Right renal pelvis (tissue), 4 donors: ENCODE measurements around the gene TRIP4. TPM values are rescaled to one million over a fixed set of nuclear protein-coding genes. Genes with fewer than 3 reads are reported as not detected.
A peak's percentile ranks its signal among the peaks of the same experiment; 100 is the strongest.
"Not testable (repeated sequence)": the region's sequence is repeated elsewhere in the genome, so short reads cannot be mapped to it uniquely, and the experiment has no call there.

Experiments
- DNase-seq, 4 donors: peaks; one replicate each; pipeline ENCODE4 v3.0.0-alpha.2; 2013; ENCODE audit warnings: low read depth in 4 of 4, low spot score in 3 of 4, missing footprints in 1 of 4
- polyA plus RNA-seq, 4 donors: library from polyadenylated mRNA; unstranded; fragments of 120-200 nt; gene quantifications; one replicate each; pipeline ENCODE4 v1.2.1, GENCODE V29; 2013; ENCODE audit not compliant: insufficient read length in 4 of 4

The TRIP4 gene
- polyA plus RNA-seq, 4 donors = 38.8 to 47.6 (median 43.0) TPM

- not testable (repeated sequence) for DNase-seq
Measured at GRCh38 chr15:64380130-64380870, 7.3 kb upstream of the TRIP4 start.

DNA sequence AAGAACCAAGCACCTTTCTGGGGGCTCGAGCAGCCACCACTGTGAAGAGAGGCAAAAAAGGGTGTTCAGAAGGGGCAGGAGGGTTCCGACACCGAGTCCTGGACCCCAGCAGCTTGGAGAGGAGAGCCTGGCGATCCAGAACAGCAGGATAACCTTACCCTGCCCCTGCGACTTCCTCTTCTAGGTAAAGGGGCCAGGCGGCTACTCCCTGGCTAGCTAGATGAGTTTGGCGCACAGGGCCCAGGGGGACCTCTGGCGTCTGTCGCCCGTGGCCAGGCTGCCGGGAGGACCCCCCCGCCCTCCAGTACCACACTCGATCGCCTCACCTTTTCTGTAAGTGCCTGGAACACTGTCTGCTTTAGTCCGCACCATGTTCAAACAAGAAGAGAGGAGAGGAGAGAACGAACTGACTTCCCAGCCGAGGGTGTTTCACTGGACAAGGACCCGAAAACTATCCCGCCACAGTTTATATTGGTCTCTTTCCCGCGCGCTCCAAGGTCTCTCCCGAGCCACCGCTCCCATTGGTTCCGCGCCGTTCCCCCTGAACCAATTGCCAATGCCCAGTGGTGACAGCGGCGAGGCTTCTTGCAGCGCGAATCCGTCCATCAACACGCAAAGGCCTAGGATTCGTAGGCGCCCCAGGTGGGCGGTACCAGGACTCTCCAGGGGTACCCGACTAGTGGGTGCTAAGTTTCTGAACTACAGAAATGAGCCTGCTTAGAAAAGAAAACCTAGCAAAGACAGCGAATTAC lies 6.5 kb upstream of the TRIP4 start, which contains the start of gene PCLAF:
TSS of gene PCLAF (minus strand) at position 442 of the 752 bp plus-strand sequence. CDS start at position 372, 70 bp downstream.
- DNase-seq = peak; percentile 84 to 93 (median 90)

- DNase-seq = no peak
Measured at GRCh38 chr15:64383760-64384159, 3.9 kb upstream of the TRIP4 start.

DNA sequence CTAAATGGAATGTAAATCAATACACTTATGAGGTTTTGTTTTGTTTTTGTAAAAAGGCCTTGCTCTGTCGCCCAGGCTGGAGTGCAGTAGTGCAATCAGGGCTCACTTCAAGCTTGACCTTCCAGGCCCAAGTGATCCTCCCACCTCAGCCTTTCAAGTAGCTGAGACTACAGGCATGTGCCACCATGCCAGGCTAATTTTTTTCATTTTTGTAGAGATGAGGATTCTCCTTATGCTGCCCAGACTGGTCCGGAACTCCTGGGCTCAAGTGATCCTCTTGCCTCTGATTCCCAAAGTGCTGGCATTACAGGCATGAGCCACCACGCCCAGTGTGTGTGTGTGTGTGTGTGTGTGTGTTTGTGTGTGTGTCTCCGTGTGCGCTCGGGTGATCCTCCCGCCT lies 1.3 kb upstream of the TRIP4 start:
- DNase-seq = no peak

DNA sequence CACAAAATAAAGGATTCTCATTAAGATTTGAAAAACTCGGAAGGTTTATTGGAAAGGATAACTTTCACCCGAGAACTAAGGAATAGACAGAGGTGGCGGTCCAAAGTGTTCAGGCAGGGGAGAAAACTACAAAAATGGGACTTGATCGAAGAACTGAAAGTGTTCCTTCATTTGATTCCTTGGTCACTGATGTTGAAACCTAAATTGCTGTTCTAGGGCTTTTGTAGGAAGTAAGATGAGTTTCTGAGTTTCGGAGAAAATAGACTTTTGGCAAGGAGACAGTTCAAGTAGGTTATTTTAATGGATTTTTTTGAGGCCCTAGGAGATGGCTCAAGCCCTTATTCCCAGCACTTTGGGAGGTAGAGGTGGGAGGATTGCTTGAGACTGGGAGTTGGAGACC lies 1.4 kb downstream of the TRIP4 start:
- DNase-seq = no peak

GRCh38 chr15:64392471-64392870 lies 4.8 kb downstream of the TRIP4 start:
- DNase-seq = not testable (repeated sequence)

DNA sequence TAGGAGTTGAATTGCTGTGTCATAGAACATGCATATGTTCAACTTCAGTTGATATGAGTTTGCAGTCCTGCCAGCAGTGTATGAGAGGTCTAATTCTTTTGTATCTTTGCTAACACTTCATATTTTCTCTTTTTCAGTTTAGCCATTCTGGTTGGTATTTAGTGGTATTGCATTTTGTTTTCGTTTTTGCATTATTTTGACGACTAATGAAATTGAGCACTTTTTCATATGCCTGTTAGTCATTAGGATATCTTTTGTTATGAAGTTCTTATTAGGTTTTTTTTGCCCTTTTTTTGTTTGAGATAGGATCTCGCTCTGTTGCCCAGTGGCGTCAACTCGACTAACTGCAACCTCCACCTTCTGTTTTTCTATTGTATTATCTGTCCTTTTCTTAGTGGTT lies 9.2 kb downstream of the TRIP4 start:
- no peak for DNase-seq

DNA sequence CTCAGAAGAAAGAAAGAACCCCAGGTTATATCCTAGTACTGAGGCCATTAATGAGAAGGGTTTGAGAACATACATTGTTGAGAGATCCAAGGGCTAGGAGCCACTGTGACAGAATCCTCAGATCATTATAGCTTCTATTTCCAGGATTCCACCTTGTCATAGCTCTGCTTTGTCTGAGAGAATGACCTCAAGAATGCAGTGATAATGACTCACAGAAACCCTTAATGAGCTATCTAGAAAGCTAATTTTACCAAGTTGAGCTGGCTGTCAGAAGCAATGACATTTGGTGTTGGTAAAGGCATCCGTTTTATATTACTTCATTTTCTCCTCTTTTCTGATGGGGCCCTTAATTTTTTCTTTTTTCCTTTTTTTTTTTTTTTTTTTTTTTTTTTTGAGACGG lies 10.9 kb downstream of the TRIP4 start:
- DNase-seq = no peak

DNA sequence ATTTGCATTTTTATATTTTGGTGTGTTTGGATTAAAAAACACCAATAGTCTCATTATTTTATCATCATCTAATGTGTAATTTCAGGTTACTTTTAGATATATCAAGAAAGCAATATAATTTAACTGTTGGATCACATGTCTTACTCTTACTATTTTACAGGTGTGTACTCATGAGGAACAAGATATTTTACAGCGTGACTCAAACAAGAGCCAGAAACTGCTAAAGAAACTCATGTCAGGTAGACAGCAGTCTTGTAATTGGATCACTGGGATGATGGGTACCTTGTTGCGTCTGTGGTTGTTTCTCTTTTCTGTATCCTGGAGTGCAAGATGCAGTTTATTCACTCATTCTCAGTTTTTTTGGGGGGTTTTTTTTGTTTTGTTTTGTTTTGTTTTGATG lies 12.9 kb downstream of the TRIP4 start:
- DNase-seq = no peak

DNA sequence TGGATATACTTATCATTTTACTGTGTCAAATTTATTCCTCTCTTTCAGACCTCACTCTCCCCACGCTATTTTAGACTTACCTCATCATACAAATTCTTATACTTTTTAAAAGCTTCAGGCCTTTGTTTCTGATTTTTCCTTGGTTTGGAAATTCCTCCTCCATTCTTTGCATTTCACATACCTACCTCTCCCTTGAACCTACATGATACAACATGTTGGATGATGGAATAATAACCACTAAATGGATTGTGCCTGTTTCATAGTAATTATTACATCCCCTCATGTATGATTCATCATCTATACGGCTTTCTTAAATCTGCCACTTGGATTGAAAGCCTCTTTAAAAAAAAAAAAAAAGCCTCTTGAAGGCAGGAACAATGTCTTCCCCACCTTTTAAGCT lies 24.6 kb downstream of the TRIP4 start:
- DNase-seq = no peak

- DNase-seq = no peak
Measured at GRCh38 chr15:64422697-64423096, 35.1 kb downstream of the TRIP4 start.

- no peak for DNase-seq
Measured at GRCh38 chr15:64423970-64424369, 36.3 kb downstream of the TRIP4 start.

DNA sequence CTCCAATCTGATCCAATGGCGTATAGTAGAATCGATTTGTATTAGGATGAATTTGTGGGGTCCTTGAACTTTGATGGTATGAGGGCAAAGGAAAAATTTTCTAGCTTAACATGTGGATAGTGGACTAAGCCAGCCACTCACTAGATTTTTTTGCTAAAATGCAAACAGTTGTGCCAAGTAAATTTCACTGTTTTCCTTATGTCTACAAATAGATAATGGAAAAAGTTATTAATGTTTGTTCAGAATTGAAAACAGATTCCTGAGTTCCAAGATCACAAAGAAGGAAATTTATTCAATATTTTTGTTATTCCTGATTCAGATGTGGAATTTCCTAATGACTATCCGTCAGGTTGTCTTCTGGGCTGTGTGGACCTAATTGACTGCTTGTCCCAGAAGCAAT lies 37.6 kb downstream of the TRIP4 start:
- no peak for DNase-seq

GRCh38 chr15:64426845-64427465 lies 39.3 kb downstream of the TRIP4 start:
- DNase-seq = peak in 3 of 4 donors; percentile 22 to 37 (median 35)

GRCh38 chr15:64429448-64429847 lies 41.8 kb downstream of the TRIP4 start:
- DNase-seq = no peak

DNA sequence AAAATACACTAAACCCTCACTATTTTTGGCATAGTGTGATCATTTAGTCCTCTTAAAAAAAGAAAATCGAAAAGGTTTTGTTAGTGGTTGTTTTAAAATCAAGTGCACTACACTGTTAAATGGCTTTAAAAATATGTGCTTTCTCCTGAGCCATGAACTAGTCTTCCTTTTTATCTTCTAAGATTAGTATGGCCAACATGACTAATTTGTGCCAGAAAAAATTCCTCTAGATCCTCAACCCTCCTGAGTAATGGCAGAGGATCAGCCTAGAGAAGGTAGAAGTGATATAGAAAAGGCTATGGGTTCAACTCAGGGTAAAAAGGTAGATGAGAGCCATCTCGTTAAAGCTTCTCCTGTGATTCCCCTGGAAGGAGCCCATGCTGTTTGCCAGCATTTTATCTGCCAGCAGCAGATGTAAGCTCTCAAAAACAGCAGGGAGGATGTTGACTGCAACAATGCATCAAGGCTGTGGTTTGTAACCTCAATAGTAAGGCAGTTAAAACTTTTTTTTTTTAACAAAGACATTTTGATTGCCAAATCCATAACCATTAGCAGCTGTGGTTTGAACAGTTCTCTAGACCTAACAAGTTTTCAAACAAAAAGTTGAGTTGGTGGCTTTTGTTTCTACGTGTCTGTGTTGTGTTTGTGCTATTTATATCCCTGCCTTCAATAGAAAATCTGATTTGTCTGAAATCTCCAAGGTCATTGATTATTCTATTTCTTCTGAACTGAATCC lies 42.5 kb downstream of the TRIP4 start:
- peak; percentile 30 to 44 (median 36) for DNase-seq

- DNase-seq = no peak
Measured at GRCh38 chr15:64437982-64438381, 50.3 kb downstream of the TRIP4 start.

- no peak for DNase-seq
Measured at GRCh38 chr15:64438653-64439447, 51.2 kb downstream of the TRIP4 start.

- DNase-seq = no peak
Measured at GRCh38 chr15:64441852-64442251, 54.2 kb downstream of the TRIP4 start.

DNA sequence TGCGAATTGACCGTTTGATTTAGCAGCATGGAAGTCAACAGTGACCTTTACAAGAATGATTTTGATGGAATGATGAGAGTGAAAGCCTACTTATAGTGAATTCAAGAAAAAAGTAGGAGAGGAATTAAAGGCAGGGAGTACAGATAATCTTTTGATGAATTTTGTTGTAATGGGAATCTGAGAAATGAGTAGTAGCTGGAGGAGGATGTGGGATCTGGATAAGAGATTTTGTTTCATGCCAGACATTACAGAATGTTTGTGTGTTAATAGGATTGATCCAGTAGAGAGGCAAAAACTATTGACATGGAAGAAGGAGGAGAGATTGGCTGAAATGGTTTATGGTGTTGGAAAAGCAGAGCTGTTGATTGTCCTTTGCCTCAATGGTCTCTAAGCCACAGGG lies 55.4 kb downstream of the TRIP4 start:
- DNase-seq = no peak
